Activated naive CD4-positive, alpha-beta T cell treated with Interleukin-2 at 50 U/mL for 16 hours (primary cell): ENCODE data around the gene PCDHGA7.
"Not testable (repeated sequence)": the region's sequence is repeated elsewhere in the genome, so short reads cannot be mapped to it uniquely, and the experiment has no call there.

Experiments used
- DNase-seq: peaks from one replicate; pipeline ENCODE4 v3.0.0-alpha.2; 2020

The PCDHGA7 gene

DNA sequence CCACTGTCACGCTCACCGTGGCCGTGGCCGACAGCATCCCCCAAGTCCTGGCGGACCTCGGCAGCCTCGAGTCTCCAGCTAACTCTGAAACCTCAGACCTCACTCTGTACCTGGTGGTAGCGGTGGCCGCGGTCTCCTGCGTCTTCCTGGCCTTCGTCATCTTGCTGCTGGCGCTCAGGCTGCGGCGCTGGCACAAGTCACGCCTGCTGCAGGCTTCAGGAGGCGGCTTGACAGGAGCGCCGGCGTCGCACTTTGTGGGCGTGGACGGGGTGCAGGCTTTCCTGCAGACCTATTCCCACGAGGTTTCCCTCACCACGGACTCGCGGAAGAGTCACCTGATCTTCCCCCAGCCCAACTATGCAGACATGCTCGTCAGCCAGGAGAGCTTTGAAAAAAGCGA, 50.2 kb downstream of the PCDHGA7 start:
- not testable (repeated sequence) for DNase-seq

DNA sequence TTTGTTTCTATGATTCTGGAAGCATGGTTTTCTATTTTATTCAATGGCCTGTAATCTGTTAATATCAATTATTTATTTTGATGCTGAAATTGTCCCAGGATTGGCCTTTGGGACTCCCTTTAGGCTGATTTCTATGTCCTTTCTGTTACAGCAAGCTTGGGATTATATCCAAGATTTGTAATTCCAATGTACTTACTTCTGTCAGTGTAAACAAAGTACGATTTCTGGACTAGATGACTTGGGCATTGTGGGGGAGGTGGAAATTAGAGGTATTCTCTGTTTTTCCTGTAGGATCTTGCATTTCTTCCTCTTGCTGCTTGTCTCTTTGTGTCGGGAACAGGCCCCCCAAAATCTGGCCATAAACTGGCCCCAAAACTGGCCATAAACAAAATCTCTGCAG, 51.5 kb downstream of the PCDHGA7 start:
- no peak for DNase-seq
